Measurements from ENCODE around the gene DDT.

GRCh38 chr22:24023204-24023789, 49.1 kb upstream of the DDT start:
- TF ChIP-seq, protein P1, sequence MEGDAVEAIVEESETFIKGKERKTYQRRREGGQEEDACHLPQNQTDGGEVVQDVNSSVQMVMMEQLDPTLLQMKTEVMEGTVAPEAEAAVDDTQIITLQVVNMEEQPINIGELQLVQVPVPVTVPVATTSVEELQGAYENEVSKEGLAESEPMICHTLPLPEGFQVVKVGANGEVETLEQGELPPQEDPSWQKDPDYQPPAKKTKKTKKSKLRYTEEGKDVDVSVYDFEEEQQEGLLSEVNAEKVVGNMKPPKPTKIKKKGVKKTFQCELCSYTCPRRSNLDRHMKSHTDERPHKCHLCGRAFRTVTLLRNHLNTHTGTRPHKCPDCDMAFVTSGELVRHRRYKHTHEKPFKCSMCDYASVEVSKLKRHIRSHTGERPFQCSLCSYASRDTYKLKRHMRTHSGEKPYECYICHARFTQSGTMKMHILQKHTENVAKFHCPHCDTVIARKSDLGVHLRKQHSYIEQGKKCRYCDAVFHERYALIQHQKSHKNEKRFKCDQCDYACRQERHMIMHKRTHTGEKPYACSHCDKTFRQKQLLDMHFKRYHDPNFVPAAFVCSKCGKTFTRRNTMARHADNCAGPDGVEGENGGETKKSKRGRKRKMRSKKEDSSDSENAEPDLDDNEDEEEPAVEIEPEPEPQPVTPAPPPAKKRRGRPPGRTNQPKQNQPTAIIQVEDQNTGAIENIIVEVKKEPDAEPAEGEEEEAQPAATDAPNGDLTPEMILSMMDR (IDR thresholded peaks at IDR 0.05), result no peak
- TF ChIP-seq POLR2A (IDR thresholded peaks at IDR 0.05), result no peak
